HL-60 (cell line): ENCODE data around the gene PPP2R2D.

Experiments used
- CTCF ChIP-seq: IDR thresholded peaks from one replicate; pipeline ENCODE4 v1.5.1; 2011; ENCODE audit warnings: low read length, control low read depth, inconsistent platforms; ENCODE audit not compliant: insufficient read depth
- POLR2AphosphoS5 ChIP-seq: IDR thresholded peaks from 2 replicates; pipeline ENCODE4 v1.6.1; 2012; ENCODE audit warnings: low read depth
- SPI1 ChIP-seq: IDR thresholded peaks from 2 replicates; pipeline ENCODE4 v1.6.1; 2012; ENCODE audit warnings: low read depth, mild to moderate bottlenecking, borderline replicate concordance
- TF ChIP-seq, protein P1 (sequence below): IDR thresholded peaks from 2 replicates; pipeline ENCODE4 v1.6.1; 2012; ENCODE audit warnings: low read depth; ENCODE audit not compliant: insufficient replicate concordance

GRCh38 chr10:131865223-131865917 lies 35.4 kb upstream of the PPP2R2D start:
- no peak for TF ChIP-seq CTCF
- no peak for TF ChIP-seq POLR2AphosphoS5
- TF ChIP-seq, protein P1, sequence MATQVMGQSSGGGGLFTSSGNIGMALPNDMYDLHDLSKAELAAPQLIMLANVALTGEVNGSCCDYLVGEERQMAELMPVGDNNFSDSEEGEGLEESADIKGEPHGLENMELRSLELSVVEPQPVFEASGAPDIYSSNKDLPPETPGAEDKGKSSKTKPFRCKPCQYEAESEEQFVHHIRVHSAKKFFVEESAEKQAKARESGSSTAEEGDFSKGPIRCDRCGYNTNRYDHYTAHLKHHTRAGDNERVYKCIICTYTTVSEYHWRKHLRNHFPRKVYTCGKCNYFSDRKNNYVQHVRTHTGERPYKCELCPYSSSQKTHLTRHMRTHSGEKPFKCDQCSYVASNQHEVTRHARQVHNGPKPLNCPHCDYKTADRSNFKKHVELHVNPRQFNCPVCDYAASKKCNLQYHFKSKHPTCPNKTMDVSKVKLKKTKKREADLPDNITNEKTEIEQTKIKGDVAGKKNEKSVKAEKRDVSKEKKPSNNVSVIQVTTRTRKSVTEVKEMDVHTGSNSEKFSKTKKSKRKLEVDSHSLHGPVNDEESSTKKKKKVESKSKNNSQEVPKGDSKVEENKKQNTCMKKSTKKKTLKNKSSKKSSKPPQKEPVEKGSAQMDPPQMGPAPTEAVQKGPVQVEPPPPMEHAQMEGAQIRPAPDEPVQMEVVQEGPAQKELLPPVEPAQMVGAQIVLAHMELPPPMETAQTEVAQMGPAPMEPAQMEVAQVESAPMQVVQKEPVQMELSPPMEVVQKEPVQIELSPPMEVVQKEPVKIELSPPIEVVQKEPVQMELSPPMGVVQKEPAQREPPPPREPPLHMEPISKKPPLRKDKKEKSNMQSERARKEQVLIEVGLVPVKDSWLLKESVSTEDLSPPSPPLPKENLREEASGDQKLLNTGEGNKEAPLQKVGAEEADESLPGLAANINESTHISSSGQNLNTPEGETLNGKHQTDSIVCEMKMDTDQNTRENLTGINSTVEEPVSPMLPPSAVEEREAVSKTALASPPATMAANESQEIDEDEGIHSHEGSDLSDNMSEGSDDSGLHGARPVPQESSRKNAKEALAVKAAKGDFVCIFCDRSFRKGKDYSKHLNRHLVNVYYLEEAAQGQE = no peak
- no peak for TF ChIP-seq SPI1
